SW480 (cell line): ENCODE data around the gene ASB7.
"Not testable (repeated sequence)": the region's sequence is repeated elsewhere in the genome, so short reads cannot be mapped to it uniquely, and the experiment has no call there.

Source experiments
- DNase-seq: peaks from one replicate; pipeline ENCODE4 v3.0.0-alpha.2; 2016; ENCODE audit warnings: low spot score

The ASB7 gene

GRCh38 chr15:100602064-100602822 lies at the start of gene ASB7, which contains the start of gene LINS1:
Gene ASB7, plus strand, starts transcription at chr15:100602589. Its CDS starts 9,628 bp downstream, at chr15:100612217.
Gene LINS1, minus strand, starts transcription at chr15:100602184. Its CDS starts 21,342 bp downstream, at chr15:100580842.
- DNase-seq, result peak; percentile 100

- no peak for DNase-seq
Observed at GRCh38 chr15:100553468-100553867, 48.9 kb upstream of the ASB7 start.

GRCh38 chr15:100558771-100559254 lies 43.6 kb upstream of the ASB7 start:
- no peak for DNase-seq

GRCh38 chr15:100559330-100559729 lies 43.1 kb upstream of the ASB7 start:
- DNase-seq, result no peak

GRCh38 chr15:100560323-100560722 lies 42.1 kb upstream of the ASB7 start:
- DNase-seq, result no peak

- DNase-seq, result no peak
Observed at GRCh38 chr15:100565591-100565990, 36.8 kb upstream of the ASB7 start.

GRCh38 chr15:100566850-100567628 lies 35.4 kb upstream of the ASB7 start:
- DNase-seq, result no peak

- DNase-seq, result no peak
Observed at GRCh38 chr15:100569391-100569790, 33.0 kb upstream of the ASB7 start.

GRCh38 chr15:100570275-100570674 lies 32.1 kb upstream of the ASB7 start:
- no peak for DNase-seq

- DNase-seq, result no peak
Observed at GRCh38 chr15:100570735-100571313, 31.6 kb upstream of the ASB7 start.

- DNase-seq, result no peak
Observed at GRCh38 chr15:100571592-100572167, 30.7 kb upstream of the ASB7 start.

GRCh38 chr15:100572362-100572983 lies 29.9 kb upstream of the ASB7 start:
- peak; percentile 28 for DNase-seq

GRCh38 chr15:100573526-100573925 lies 28.9 kb upstream of the ASB7 start:
- no peak for DNase-seq

- DNase-seq, result no peak
Observed at GRCh38 chr15:100580414-100580813, 22.0 kb upstream of the ASB7 start.

- no peak for DNase-seq
Observed at GRCh38 chr15:100588638-100589242, 13.6 kb upstream of the ASB7 start.

- DNase-seq, result not testable (repeated sequence)
Observed at GRCh38 chr15:100591163-100591562, 11.2 kb upstream of the ASB7 start.

GRCh38 chr15:100591835-100592234 lies 10.6 kb upstream of the ASB7 start:
- DNase-seq, result no peak

- DNase-seq, result peak; percentile 16
Observed at GRCh38 chr15:100592898-100593297, 9.5 kb upstream of the ASB7 start.

GRCh38 chr15:100593431-100593830 lies 9.0 kb upstream of the ASB7 start:
- DNase-seq, result no peak

GRCh38 chr15:100595964-100596363 lies 6.4 kb upstream of the ASB7 start:
- DNase-seq, result no peak

- DNase-seq, result peak; percentile 60
Observed at GRCh38 chr15:100596792-100597191, 5.6 kb upstream of the ASB7 start.
